ENCODE data around the gene RAD51D. TPM values are rescaled to one million over a fixed set of nuclear protein-coding genes. Genes with fewer than 3 reads are reported as not detected.
A peak's percentile ranks its signal among the peaks of the same experiment; 100 is the strongest.

RAD51D gene
- total and polyA plus RNA-seq, 10 of the 15 experiments (the other 5 are each of a cell fraction or from before 2014, with no cell fraction given) = 2.6 to 29.3 (median 13.5) TPM

GRCh38 chr17:35073183-35073790 is 46.4 kb downstream of the RAD51D start:
- intact Hi-C loops (cut with micrococcal nuclease; ENCODE audit: unreplicated experiment) (no loop called here), in situ Hi-C loops (cut with MboI) (no loop called here)
- 18% methylated on average over 3 of the region's 3 CpGs for WGBS (ENCODE audit: insufficient coverage, insufficient replicate concordance, low lambda C conversion rate, missing lambda C conversion rate)
- FAIRE-seq = no peak
- Histone ChIP-seq H3K4me3 (no peak overlapping the region), H4K20me1 (ENCODE audit: control insufficient read depth, insufficient read depth) (no peaks in the 10 kb centered on the region), H3K36me3 (ENCODE audit: control insufficient read depth in 2 of 2, insufficient read depth in 2 of 2, low read length in 1 of 2) (no peaks in the 10 kb centered on the region), H3K27me3 (replicated peaks in 1 of 2; ENCODE audit: control insufficient read depth in 2 of 2, insufficient read depth in 2 of 2, low read length in 1 of 2) (no peaks in the 10 kb centered on the region), H3K4me1 (ENCODE audit: control insufficient read depth, insufficient read depth, low read length) (peaks cover 34% of the 10 kb centered on the region), H3K9ac (ENCODE audit: control insufficient read depth, insufficient read depth, low read length) (no peak overlapping the region), H2AFZ (ENCODE audit: control insufficient read depth, low read depth, low read length) (no peak overlapping the region), H3K9me3 (replicated peaks; ENCODE audit: control insufficient read depth, insufficient read depth, low read length) (no peaks in the 10 kb centered on the region), H3K79me2 (ENCODE audit: control insufficient read depth, insufficient read depth, low read length) (peaks cover 79% of the 10 kb centered on the region), H3K4me2 (ENCODE audit: control insufficient read depth, insufficient read depth) (peak overlapping the region; percentile 38), H3K27ac (ENCODE audit: control insufficient read depth, insufficient read depth) (peak overlapping the region; percentile 28; the same call in 1 of the 2 replicates)
- SMC1A ChIA-PET (ENCODE audit: uncharacterized antibody, unreplicated experiment) = interaction anchor here (3.1 to 20.5 kb wide), 3 partner anchors 11 to 27 kb away, joined by 18 to 534 read pairs (median 76); partner anchors contain the start of gene RFFL
- BruUV-seq (replicated peaks) = no TSS peak
- ATAC-seq = peak; percentile 62
- CTCF ChIA-PET = interaction anchor here (1.2 to 3.2 kb wide), 4 partner anchors 9 to 32 kb away, joined by 3 to 25 read pairs (median 4); partner anchors contain the start of gene RFFL
- TF ChIP-seq ZZZ3 (IDR thresholded peaks at IDR 0.05; ENCODE audit: control insufficient read depth, insufficient read length, low read depth) (no peak), MTA2 (IDR thresholded peaks at IDR 0.05; ENCODE audit: low read depth) (peak; percentile 69), ZNF24 (IDR thresholded peaks at IDR 0.05) (peak; percentile 55; the same call in 1 of the 2 replicates), BCL11A (IDR thresholded peaks at IDR 0.05; ENCODE audit: low read depth, low read length) (no peak), BRCA1 (IDR thresholded peaks at IDR 0.05; ENCODE audit: low read depth, low read length) (no peak), NFIC (IDR thresholded peaks at IDR 0.05; ENCODE audit: low read depth, low read length) (peak; percentile 43; the same call in 1 of the 2 replicates), BHLHE40 (IDR thresholded peaks at IDR 0.05; ENCODE audit: borderline replicate concordance in 1 of 2, low read depth in 2 of 2, low read length in 1 of 2) (0 out of 4 replicates have a peak, but pooled peaks of 1 of the 2 experiments have one; percentile 19), SKIL (IDR thresholded peaks at IDR 0.05; ENCODE audit: low read depth, poor library complexity, severe bottlenecking) (peak; percentile 68), PKNOX1 (IDR thresholded peaks at IDR 0.05) (peak; percentile 61; the same call in 1 of the 2 replicates), RUNX3 (IDR thresholded peaks at IDR 0.05; ENCODE audit: low read length) (peak; percentile 87), RELB (IDR thresholded peaks at IDR 0.05; ENCODE audit: low read depth) (peak; percentile 32; the same call in 1 of the 2 replicates), SIX5 (IDR thresholded peaks at IDR 0.05; ENCODE audit: low read depth, low read length, severe bottlenecking) (no peak), IKZF2 (IDR thresholded peaks at IDR 0.05) (peak in 1 of 2 experiments; percentile 39; a peak in 2 of 4 replicates)
- POLR2A ChIA-PET = interaction anchor here (0.6 to 6.1 kb wide), 6 partner anchors 9 to 37 kb away, joined by 3 to 45 read pairs (median 4); partner anchors contain the start of gene RFFL
- no peak for DNase-seq (ENCODE audit: low read depth, low spot score)
- RAD21 ChIA-PET (ENCODE audit: unreplicated experiment) = interaction anchor here (0.6 to 22.2 kb wide), 3 partner anchors 10 to 27 kb away, joined by 3 to 452 read pairs (median 48); partner anchors contain the start of gene RFFL
